SK-N-SH (cell line): ENCODE results near the gene PRKN. TPM values are rescaled to one million over a fixed set of nuclear protein-coding genes. Genes with fewer than 3 reads are reported as not detected.

Experiments used
- CTCF ChIA-PET: fragments of 300-600, 350-600 bp; formaldehyde crosslinking; extraction: SDS; loops from one replicate; lab custom pipeline; 2021; lab: Yijun Ruan, JAX
- POLR2A ChIA-PET: fragments of 350-600 bp; sonication (Branson Sonifier 250); formaldehyde crosslinking; extraction: SDS; loops from one replicate; lab custom pipeline; 2020; ENCODE audit warnings: antibody characterized with exemption, inconsistent platforms; lab: Yijun Ruan, JAX
- DNase-seq: peaks from one replicate; pipeline ENCODE4 v3.0.0; 2012
- H2AFZ ChIP-seq: fragments of 200-600 bp; sonication (generic); 2 replicates; pipeline ENCODE4 v1.8.1; 2016; ENCODE audit warnings: antibody characterized with exemption, mild to moderate bottlenecking, low read depth
- H3F3A ChIP-seq: fragments of 200-600 bp; sonication (generic); replicated peaks from 2 replicates; pipeline ENCODE3; 2016; ENCODE audit warnings: antibody characterized with exemption, mild to moderate bottlenecking; ENCODE audit not compliant: insufficient read depth
- H3K27ac ChIP-seq, 2 experiments: fragments of 200-500 bp in 1 of 2; fragments of 200-600 bp in 1 of 2; sonication (Bioruptor generic) in 1 of 2; sonication (generic), shearing (Covaris generic) in 1 of 2; 2 replicates each; pipeline versions ENCODE4 v1.5.1 to v1.6.1; 2014 to 2016; ENCODE audit warnings: low read depth in 2 of 2, inconsistent platforms in 1 of 2, low read length in 1 of 2, mild to moderate bottlenecking in 1 of 2, mixed read lengths in 1 of 2
- H3K27me3 ChIP-seq: fragments of 200-600 bp; sonication (generic), shearing (Covaris generic); 2 replicates; pipeline ENCODE4 v1.6.1; 2016; ENCODE audit warnings: mixed run types; ENCODE audit not compliant: insufficient read depth
- H3K36me3 ChIP-seq, 2 experiments: fragments of 200-500 bp in 1 of 2; fragments of 200-600 bp in 1 of 2; sonication (Bioruptor generic) in 1 of 2; sonication (generic) in 1 of 2; replicated peaks in 1 of 2; 2 replicates each; pipeline versions ENCODE3 to v1.5.1; 2014 to 2016; ENCODE audit warnings: low read length in 1 of 2, mild to moderate bottlenecking in 1 of 2; ENCODE audit not compliant: insufficient read depth in 2 of 2, control insufficient read depth in 1 of 2
- H3K4me1 ChIP-seq, 2 experiments: fragments of 200-500 bp in 1 of 2; fragments of 200-600 bp in 1 of 2; sonication (Bioruptor generic) in 1 of 2; sonication (generic), shearing (Covaris generic) in 1 of 2; 2 replicates each; pipeline versions ENCODE4 v1.5.1 to v1.6.1; 2014 to 2016; ENCODE audit warnings: low read depth in 1 of 2, low read length in 1 of 2, mixed run types in 1 of 2; ENCODE audit not compliant: insufficient read depth in 2 of 2, control insufficient read depth in 1 of 2
- H3K4me2 ChIP-seq: fragments of 200-600 bp; sonication (generic), shearing (Covaris generic); 2 replicates; pipeline ENCODE4 v1.6.1; 2017; ENCODE audit warnings: mixed run types
- H3K4me3 ChIP-seq, 2 experiments: fragments of 200-500 bp in 1 of 2; fragments of 200-600 bp in 1 of 2; sonication (Bioruptor generic) in 1 of 2; sonication (generic), shearing (Covaris generic) in 1 of 2; 2 replicates each; pipeline versions ENCODE4 v1.5.1 to v1.8.1; 2014 to 2016; ENCODE audit warnings: low read depth in 2 of 2, inconsistent platforms in 1 of 2, low read length in 1 of 2, mild to moderate bottlenecking in 1 of 2, mixed read lengths in 1 of 2, moderate library complexity in 1 of 2
- H3K79me2 ChIP-seq: fragments of 200-600 bp; sonication (generic); 2 replicates; pipeline ENCODE4 v1.8.1; 2017; ENCODE audit warnings: mild to moderate bottlenecking; ENCODE audit not compliant: insufficient read depth
- H3K9ac ChIP-seq: fragments of 200-600 bp; sonication (generic); 2 replicates; pipeline ENCODE4 v1.6.1; 2017; ENCODE audit warnings: mixed run types
- H3K9me2 ChIP-seq: fragments of 200-600 bp; sonication (generic); 2 replicates; pipeline ENCODE4 v1.6.1; 2017; ENCODE audit warnings: mixed run types
- H3K9me3 ChIP-seq: fragments of 200-600 bp; sonication (generic); 2 replicates; pipeline ENCODE4 v1.6.1; 2017; ENCODE audit warnings: mixed run types, mild to moderate bottlenecking, moderate library complexity
- H4K20me1 ChIP-seq: fragments of 200-600 bp; sonication (generic); 2 replicates; pipeline ENCODE4 v1.6.1; 2017; ENCODE audit warnings: mild to moderate bottlenecking, mixed run types; ENCODE audit not compliant: insufficient read depth
- CHD2 ChIP-seq: fragments of 150-350 bp; IDR thresholded peaks from 2 replicates; pipeline ENCODE4 v1.6.1; 2018; ENCODE audit warnings: low read length; ENCODE audit not compliant: partially characterized antibody
- ELF1 ChIP-seq: IDR thresholded peaks from 2 replicates; pipeline ENCODE4 v1.4.0; 2012
- EP300 ChIP-seq, 2 experiments: IDR thresholded peaks; 2 replicates each; pipeline versions ENCODE4 v1.4.0 to v1.6.1; 2012; ENCODE audit warnings: borderline replicate concordance in 1 of 2, low read depth in 1 of 2, low read length in 1 of 2
- EZH2phosphoT487 ChIP-seq: fragments of 200-600 bp; sonication (generic); IDR thresholded peaks from 2 replicates; pipeline ENCODE4 v1.6.1; 2017; ENCODE audit warnings: low read depth, mixed run types, mild to moderate bottlenecking, antibody characterized with exemption, moderate library complexity, borderline replicate concordance
- FOSL2 ChIP-seq: IDR thresholded peaks from 2 replicates; pipeline ENCODE4 v1.4.0; 2012; ENCODE audit warnings: low read depth, mild to moderate bottlenecking, moderate library complexity, borderline replicate concordance
- FOXM1 ChIP-seq: IDR thresholded peaks from 2 replicates; pipeline ENCODE4 v1.4.0; 2012; ENCODE audit warnings: low read depth, mild to moderate bottlenecking
- JUND ChIP-seq: IDR thresholded peaks from 2 replicates; pipeline ENCODE4 v1.4.0; 2012
- MEF2A ChIP-seq: IDR thresholded peaks from 2 replicates; pipeline ENCODE4 v1.4.0; 2012; ENCODE audit warnings: low read depth, borderline replicate concordance
- RAD21 ChIP-seq: IDR thresholded peaks from 2 replicates; pipeline ENCODE4 v1.6.1; 2012; ENCODE audit warnings: mild to moderate bottlenecking, low read length
- TAF1 ChIP-seq: IDR thresholded peaks from 2 replicates; pipeline ENCODE4 v1.6.1; 2012; ENCODE audit warnings: low read depth, mild to moderate bottlenecking, low read length, moderate library complexity, borderline replicate concordance
- WGBS: methylation state at CpG from one replicate; pipeline ENCODE4 v1.1.6; 2017; ENCODE audit warnings: low lambda C conversion rate; 5-methylcytosine and 5-hydroxymethylcytosine counted together
- polyA plus RNA-seq, 3 experiments: library from polyadenylated mRNA; depleted of rRNA; stranded (reverse); fragments of >200 nt; gene quantifications; 2 replicates each; pipeline ENCODE4 v1.2.3, GENCODE V29; 2012
- TF ChIP-seq, protein P1 (sequence below): IDR thresholded peaks from 2 replicates; pipeline ENCODE4 v1.4.0; 2012; ENCODE audit warnings: low read depth
- TF ChIP-seq, protein P2 (sequence below): IDR thresholded peaks from 2 replicates; pipeline ENCODE4 v1.4.0; 2012; ENCODE audit warnings: low read depth, borderline replicate concordance
- TF ChIP-seq, protein P3 (sequence below): fragments of 150-350 bp; IDR thresholded peaks from 2 replicates; pipeline ENCODE4 v1.6.1; 2017; ENCODE audit warnings: antibody characterized with exemption, low read length, low read depth, borderline replicate concordance

PRKN gene
- polyA plus RNA-seq, 1 of the 3 experiments (the other 2 are of a cell fraction), result 0.76 TPM

GRCh38 chr6:161788531-161788930, 939.0 kb downstream of the PRKN start:
- CTCF ChIA-PET, result interaction anchor here (0.9 kb wide), 1 partner anchor 370 kb away, joined by 3 read pairs; no protein-coding TSS in a partner anchor
- WGBS, result 55% methylated on average over 4 of the region's 4 CpGs
- POLR2A ChIA-PET, result no interaction called here

GRCh38 chr6:161772176-161772575, 955.4 kb downstream of the PRKN start:
- ChIA-PET POLR2A (no interaction called here), CTCF (interaction anchor here (0.6 kb wide), 1 partner anchor 153 kb away, joined by 4 read pairs; no protein-coding TSS in a partner anchor)
- no peak for DNase-seq
- TF ChIP-seq CHD2 (no peak), EZH2phosphoT487 (no peak), ELF1 (no peak), EP300 (IDR thresholded peaks at IDR 0.05; ENCODE audit: borderline replicate concordance in 1 of 2, low read depth in 1 of 2, low read length in 1 of 2) (no peak), TAF1 (no peak), FOSL2 (no peak), FOXM1 (no peak)
- TF ChIP-seq, protein P1, sequence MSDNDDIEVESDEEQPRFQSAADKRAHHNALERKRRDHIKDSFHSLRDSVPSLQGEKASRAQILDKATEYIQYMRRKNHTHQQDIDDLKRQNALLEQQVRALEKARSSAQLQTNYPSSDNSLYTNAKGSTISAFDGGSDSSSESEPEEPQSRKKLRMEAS, result no peak
- TF ChIP-seq, protein P2, sequence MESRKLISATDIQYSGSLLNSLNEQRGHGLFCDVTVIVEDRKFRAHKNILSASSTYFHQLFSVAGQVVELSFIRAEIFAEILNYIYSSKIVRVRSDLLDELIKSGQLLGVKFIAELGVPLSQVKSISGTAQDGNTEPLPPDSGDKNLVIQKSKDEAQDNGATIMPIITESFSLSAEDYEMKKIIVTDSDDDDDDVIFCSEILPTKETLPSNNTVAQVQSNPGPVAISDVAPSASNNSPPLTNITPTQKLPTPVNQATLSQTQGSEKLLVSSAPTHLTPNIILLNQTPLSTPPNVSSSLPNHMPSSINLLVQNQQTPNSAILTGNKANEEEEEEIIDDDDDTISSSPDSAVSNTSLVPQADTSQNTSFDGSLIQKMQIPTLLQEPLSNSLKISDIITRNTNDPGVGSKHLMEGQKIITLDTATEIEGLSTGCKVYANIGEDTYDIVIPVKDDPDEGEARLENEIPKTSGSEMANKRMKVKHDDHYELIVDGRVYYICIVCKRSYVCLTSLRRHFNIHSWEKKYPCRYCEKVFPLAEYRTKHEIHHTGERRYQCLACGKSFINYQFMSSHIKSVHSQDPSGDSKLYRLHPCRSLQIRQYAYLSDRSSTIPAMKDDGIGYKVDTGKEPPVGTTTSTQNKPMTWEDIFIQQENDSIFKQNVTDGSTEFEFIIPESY, result no peak
- H3K9me3 ChIP-seq, result no peaks in the 10 kb centered on the region
- no peaks in the 10 kb centered on the region for H3K9me2 ChIP-seq
- no peaks in the 10 kb centered on the region for H4K20me1 ChIP-seq
- 57% methylated on average over 7 of the region's 7 CpGs for whole genome bisulfite sequencing
- no peak overlapping the region for H3K4me3 ChIP-seq
- no peaks in the 10 kb centered on the region for H3K79me2 ChIP-seq
- H3K4me1 ChIP-seq, result peaks cover 0 to 11% of the 10 kb centered on the region in 2 experiments; a peak in 2 of 4 replicates
- no peak overlapping the region for H3K9ac ChIP-seq
- no peaks in the 10 kb centered on the region for H3F3A ChIP-seq
- no peak overlapping the region for H3K4me2 ChIP-seq
- H3K27ac ChIP-seq, result no peak overlapping the region
- H3K36me3 ChIP-seq, result no peaks in the 10 kb centered on the region
- no peak overlapping the region for H2AFZ ChIP-seq
- H3K27me3 ChIP-seq, result no peaks in the 10 kb centered on the region

More at GRCh38 chr6:161788531-161788930, 939.0 kb downstream of the PRKN start:
- H4K20me1 ChIP-seq, result no peaks in the 10 kb centered on the region
- H3K4me3 ChIP-seq, result no peak overlapping the region
- TF ChIP-seq MEF2A (no peak), JUND (no peak), RAD21 (no peak)
- TF ChIP-seq, protein P3, sequence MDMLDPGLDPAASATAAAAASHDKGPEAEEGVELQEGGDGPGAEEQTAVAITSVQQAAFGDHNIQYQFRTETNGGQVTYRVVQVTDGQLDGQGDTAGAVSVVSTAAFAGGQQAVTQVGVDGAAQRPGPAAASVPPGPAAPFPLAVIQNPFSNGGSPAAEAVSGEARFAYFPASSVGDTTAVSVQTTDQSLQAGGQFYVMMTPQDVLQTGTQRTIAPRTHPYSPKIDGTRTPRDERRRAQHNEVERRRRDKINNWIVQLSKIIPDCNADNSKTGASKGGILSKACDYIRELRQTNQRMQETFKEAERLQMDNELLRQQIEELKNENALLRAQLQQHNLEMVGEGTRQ, result no peak
- no peaks in the 10 kb centered on the region; a peak in 1 of 4 replicates for H3K4me1 ChIP-seq
- H3K27ac ChIP-seq, result no peak overlapping the region
- no peaks in the 10 kb centered on the region for H3K79me2 ChIP-seq
- H3K4me2 ChIP-seq, result no peak overlapping the region
- no peaks in the 10 kb centered on the region for H3F3A ChIP-seq
- no peak overlapping the region for H3K9ac ChIP-seq
- no peak for DNase-seq
- H3K9me2 ChIP-seq, result no peaks in the 10 kb centered on the region
- H3K27me3 ChIP-seq, result no peaks in the 10 kb centered on the region
- H3K9me3 ChIP-seq, result no peaks in the 10 kb centered on the region
- no peaks in the 10 kb centered on the region for H3K36me3 ChIP-seq
- H2AFZ ChIP-seq, result no peak overlapping the region
